Measurements from ENCODE around the gene KASH5. TPM values are rescaled to one million over a fixed set of nuclear protein-coding genes. Genes with fewer than 3 reads are reported as not detected.

The KASH5 gene
- total and polyA plus RNA-seq, 2 of the 8 experiments (the other 6 are each of a cell fraction or from before 2014, with no cell fraction given): 0.05 to 0.19 TPM

DNA sequence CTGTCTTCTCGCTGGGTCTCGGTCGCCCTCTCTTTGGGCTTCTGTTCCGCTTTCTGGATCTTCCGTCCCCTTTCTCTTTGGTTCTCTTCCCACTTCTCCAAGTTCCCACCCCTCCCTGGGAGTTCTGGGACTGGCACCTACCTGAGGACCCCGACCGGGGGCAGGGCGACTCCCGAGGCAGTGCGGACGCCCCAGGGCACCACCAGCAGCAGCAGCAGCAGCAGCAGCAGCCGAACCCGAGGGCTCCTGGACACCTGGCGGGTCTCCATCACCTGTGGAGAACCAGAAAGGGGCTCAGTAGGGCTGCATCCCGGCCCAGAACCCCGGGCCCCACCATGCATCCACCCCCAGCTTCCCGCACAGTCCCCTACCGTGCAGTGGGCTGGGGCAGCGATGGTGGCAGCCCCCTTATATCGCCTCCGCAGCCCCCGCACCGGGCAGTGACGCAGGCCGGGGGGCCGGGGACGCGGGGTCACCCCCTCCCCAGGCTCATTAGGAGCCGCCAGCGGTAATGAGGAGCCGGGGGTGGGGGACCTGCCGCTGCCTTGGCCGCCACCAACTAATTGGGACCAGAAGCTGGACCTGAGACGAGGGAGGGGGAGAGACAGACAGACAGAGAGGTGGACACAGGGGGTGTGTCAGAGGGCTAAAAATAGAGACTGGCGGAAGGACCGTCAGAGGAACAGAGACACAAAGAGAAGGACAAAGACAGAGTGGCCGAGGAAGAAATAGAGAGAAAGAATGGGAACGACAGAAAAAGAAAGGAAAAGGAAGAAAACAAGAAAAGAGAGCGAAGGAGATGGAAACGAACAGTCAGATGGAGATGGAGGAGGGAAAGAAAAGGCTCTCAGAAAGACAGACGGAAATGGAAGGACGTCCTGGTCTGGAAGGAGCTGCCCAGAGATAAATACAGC, 35.3 kb downstream of the KASH5 start, which contains the start of gene PTH2:
PTH2 (minus strand) TSS at position 371 of the 914 bp plus-strand sequence; CDS start at position 269, 102 bp downstream.
- Histone ChIP-seq H3K56ac (replicated peaks; ENCODE audit: insufficient read length, low read depth, low read length) (no peak within 1 kb of the TSS), H4K91ac (replicated peaks; ENCODE audit: insufficient read length, low read length) (no peak within 1 kb of the TSS), H3K79me2 (ENCODE audit: control insufficient read depth in 1 of 2, insufficient read depth in 2 of 2, low read length in 2 of 2) (no peaks in the 10 kb centered on the region), H2BK20ac (ENCODE audit: low read length) (no peak within 1 kb of the TSS; the same call in 1 of the 2 replicates), H3K4me3 (ENCODE audit: extremely low read depth in 1 of 4, insufficient read depth in 2 of 4, low read depth in 3 of 4, low read length in 4 of 4) (peak within 1 kb of the TSS in 3 of 4 experiments; percentile 23 to 59 (median 28); a peak in 5 of 8 replicates), H3K23ac (ENCODE audit: insufficient read length) (no peak within 1 kb of the TSS), H3K9ac (replicated peaks in 1 of 4; ENCODE audit: extremely low read depth in 1 of 4, low read depth in 3 of 4, low read length in 3 of 4) (no peak within 1 kb of the TSS; a peak in 1 of 7 replicates), H2BK15ac (ENCODE audit: low read length) (peak within 1 kb of the TSS; percentile 82; the same call in 1 of the 2 replicates), H2AFZ (ENCODE audit: low read length) (peak within 1 kb of the TSS; percentile 17; the same call in 1 of the 2 replicates), H2BK120ac (replicated peaks; ENCODE audit: low read depth, low read length) (no peak within 1 kb of the TSS), H2AK5ac (ENCODE audit: low read depth, low read length) (0 out of 2 replicates have a peak within 1 kb of the TSS, but pooled peaks have one; percentile 9), H4K20me1 (replicated peaks in 1 of 2; ENCODE audit: control insufficient read depth in 1 of 2, insufficient read depth in 2 of 2, low read length in 2 of 2) (no peaks in the 10 kb centered on the region), H3K23me2 (ENCODE audit: low read depth, low read length) (peaks cover 17% of the 10 kb centered on the region), H3K4ac (replicated peaks; ENCODE audit: insufficient read length, low read depth, low read length) (no peak within 1 kb of the TSS), H3K27me3 (replicated peaks in 1 of 4; ENCODE audit: control insufficient read depth in 3 of 4, extremely low read depth in 1 of 4, insufficient read depth in 3 of 4, low read length in 3 of 4) (peaks cover 23 to 61% (median 57%) of the 10 kb centered on the region in 4 experiments), H3K9me3 (ENCODE audit: insufficient read depth in 2 of 2, low read depth in 1 of 2, low read length in 1 of 2) (no peaks in the 10 kb centered on the region), H2BK5ac (ENCODE audit: low read depth, low read length) (no peak within 1 kb of the TSS), H4K8ac (ENCODE audit: extremely low read depth, insufficient read depth, low read length) (no peak within 1 kb of the TSS; the same call in none of the 2 replicates), H3K18ac (ENCODE audit: extremely low read depth, low read length) (peak within 1 kb of the TSS; percentile 51), H3K4me1 (replicated peaks in 1 of 4; ENCODE audit: control insufficient read depth in 3 of 4, insufficient read depth in 4 of 4, low read length in 3 of 4) (peaks cover 7 to 34% (median 24%) of the 10 kb centered on the region in 4 experiments), H2BK12ac (ENCODE audit: low read depth, low read length) (peak within 1 kb of the TSS; percentile 75; the same call in 1 of the 2 replicates), H3K27ac (ENCODE audit: low read depth, low read length) (no peak within 1 kb of the TSS), H3K14ac (ENCODE audit: insufficient read length) (no peak within 1 kb of the TSS), H3K36me3 (ENCODE audit: control insufficient read depth in 2 of 4, insufficient read depth in 4 of 4, low read length in 3 of 4) (no peaks in the 10 kb centered on the region), H4K5ac (ENCODE audit: insufficient read length, low read depth, low read length) (peak within 1 kb of the TSS; percentile 12), H3K79me1 (ENCODE audit: low read depth, low read length) (no peaks in the 10 kb centered on the region), H3K4me2 (ENCODE audit: insufficient read depth in 1 of 2, low read depth in 2 of 2, low read length in 2 of 2) (peak within 1 kb of the TSS; percentile 85 to 88)
- DNase-seq (ENCODE audit: low read depth in 1 of 2, low spot score in 2 of 2) (no peak), FAIRE-seq (no peak)
- CTCF ChIA-PET (ENCODE audit: partially characterized antibody): interaction anchor here (0.6 to 8.3 kb wide), 10 partner anchors 10 to 172 kb away, joined by 3 to 51 read pairs (median 4); no protein-coding TSS in a partner anchor
- TF ChIP-seq EZH2 (IDR thresholded peaks at IDR 0.05; ENCODE audit: low read depth, low read length, severe bottlenecking) (peak; percentile 70), SIX5 (IDR thresholded peaks at IDR 0.05; ENCODE audit: low read depth, low read length) (no peak), SUZ12 (IDR thresholded peaks at IDR 0.05; ENCODE audit: low read length) (peak; percentile 71)
- 29% methylated on average over 32 of the region's 42 CpGs; no CpG with 5 or more reads in 1 of the 2 experiments for WGBS, 2 experiments (ENCODE audit: extremely low coverage in 1 of 2, insufficient coverage in 1 of 2, insufficient read length in 1 of 2, insufficient replicate concordance in 2 of 2, low coverage in 1 of 2, low lambda C conversion rate in 2 of 2, missing lambda C conversion rate in 1 of 2)
- POLR2A ChIA-PET (ENCODE audit: partially characterized antibody): interaction anchor here (0.8 to 5.0 kb wide), 7 partner anchors 10 to 90 kb away, joined by 3 to 21 read pairs (median 4); partner anchors contain the start of gene TEAD2
